Subcutaneous abdominal adipose tissue (tissue), 5 donors: ENCODE results near the gene PARD3B.

Source experiments
- H3K27ac ChIP-seq: one replicate; pipeline ENCODE4 v1.7.0; 2013; ENCODE audit warnings: low read depth, mild to moderate bottlenecking, inconsistent platforms, low read length, moderate library complexity
- H3K27me3 ChIP-seq, 5 donors: one replicate each; pipeline ENCODE4 v1.7.0; 2013; ENCODE audit warnings: low read length in 5 of 5, inconsistent platforms in 1 of 5; ENCODE audit not compliant: control insufficient read depth in 5 of 5, insufficient read depth in 4 of 5
- H3K36me3 ChIP-seq, 5 donors: one replicate each; pipeline ENCODE4 v1.7.0; 2013; ENCODE audit warnings: low read length in 5 of 5; ENCODE audit not compliant: control insufficient read depth in 5 of 5, insufficient read depth in 5 of 5
- H3K4me1 ChIP-seq, 5 donors: one replicate each; pipeline ENCODE4 v1.7.0; 2013; ENCODE audit warnings: low read length in 5 of 5, mild to moderate bottlenecking in 3 of 5, moderate library complexity in 1 of 5; ENCODE audit not compliant: control insufficient read depth in 5 of 5, insufficient read depth in 5 of 5
- H3K4me3 ChIP-seq, 5 donors: one replicate each; pipeline ENCODE4 v1.7.0; 2013; ENCODE audit warnings: low read length in 5 of 5, low read depth in 1 of 5
- H3K9ac ChIP-seq, 5 donors: one replicate each; pipeline ENCODE4 v1.7.0; 2013; ENCODE audit warnings: low read length in 5 of 5, mild to moderate bottlenecking in 4 of 5, moderate library complexity in 3 of 5
- H3K9me3 ChIP-seq, 5 donors: one replicate each; pipeline ENCODE4 v1.7.0; 2013; ENCODE audit warnings: low read length in 5 of 5; ENCODE audit not compliant: control insufficient read depth in 5 of 5
- donor health status: healthy.
- donor health status: healthy.
- donor health status: healthy.
- donor health status: healthy.
- donor health status: healthy.

PARD3B gene

DNA sequence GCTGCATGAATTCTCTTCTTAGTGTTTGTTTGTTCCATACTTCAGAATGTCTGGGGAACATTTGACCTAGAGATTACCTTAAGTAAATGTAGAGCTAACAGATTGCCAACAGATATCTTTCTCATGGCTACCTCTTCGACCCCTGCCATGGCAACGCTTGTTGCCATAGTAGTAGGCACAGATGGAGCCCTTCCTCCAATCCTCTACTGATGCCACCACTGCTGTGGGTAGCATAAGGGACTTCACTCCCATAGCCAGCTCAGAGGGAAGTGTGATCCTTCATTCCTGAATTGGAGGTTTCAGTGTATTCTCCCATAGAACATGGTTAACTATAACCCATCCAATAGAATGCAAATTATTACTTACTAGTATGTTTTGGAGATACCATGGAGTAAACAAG lies 593.5 kb downstream of the PARD3B start:
- Histone ChIP-seq H3K4me1 (peaks cover 0 to 5% (median 1%) of the 10 kb centered on the region in 5 donors), H3K9ac (no peak overlapping the region), H3K27ac (no peak overlapping the region), H3K27me3 (no peaks in the 10 kb centered on the region), H3K4me3 (no peak overlapping the region), H3K9me3 (no peaks in the 10 kb centered on the region), H3K36me3 (no peaks in the 10 kb centered on the region)

- H3K27ac ChIP-seq = no peak overlapping the region
- H3K9me3 ChIP-seq = peaks cover 0 to 4% (median 2%) of the 10 kb centered on the region in 5 donors
- no peaks in the 10 kb centered on the region for H3K27me3 ChIP-seq
- H3K4me1 ChIP-seq = peaks cover 0 to 5% (median 0%) of the 10 kb centered on the region in 5 donors
- H3K4me3 ChIP-seq = peak overlapping the region in 1 of 5 donors; percentile 7
- H3K36me3 ChIP-seq = no peaks in the 10 kb centered on the region
- H3K9ac ChIP-seq = no peak overlapping the region
Measured at GRCh38 chr2:205139822-205140463, 594.7 kb downstream of the PARD3B start.

DNA sequence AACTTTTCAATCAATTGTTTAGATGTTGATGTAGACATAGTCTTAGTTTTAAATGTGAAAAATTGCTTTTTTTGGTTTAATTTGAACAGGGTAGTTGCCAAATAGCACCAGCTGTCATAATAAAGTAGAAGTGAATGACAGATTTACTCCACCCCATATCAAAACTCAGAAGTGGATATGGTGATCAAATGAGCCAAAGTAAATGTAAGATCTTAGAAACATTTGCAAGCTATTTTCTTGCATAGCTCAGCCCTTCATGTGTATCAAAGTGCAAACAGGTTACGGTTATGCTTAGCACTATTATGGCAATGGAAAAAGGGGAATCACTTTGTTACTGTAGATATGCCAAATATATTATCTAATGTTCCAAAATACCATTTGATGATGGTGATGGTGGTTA lies 596.1 kb downstream of the PARD3B start:
- no peaks in the 10 kb centered on the region for H3K36me3 ChIP-seq
- no peak overlapping the region for H3K27ac ChIP-seq
- H3K9me3 ChIP-seq = peaks cover 0 to 4% (median 2%) of the 10 kb centered on the region in 5 donors
- peaks cover 0 to 5% (median 0%) of the 10 kb centered on the region in 5 donors for H3K4me1 ChIP-seq
- no peak overlapping the region for H3K4me3 ChIP-seq
- no peaks in the 10 kb centered on the region for H3K27me3 ChIP-seq
- H3K9ac ChIP-seq = no peak overlapping the region

GRCh38 chr2:205145888-205146287 lies 600.6 kb downstream of the PARD3B start:
- Histone ChIP-seq H3K9ac (no peak overlapping the region), H3K27ac (no peak overlapping the region), H3K9me3 (peaks cover 0 to 4% (median 2%) of the 10 kb centered on the region in 5 donors), H3K36me3 (no peaks in the 10 kb centered on the region), H3K27me3 (no peaks in the 10 kb centered on the region), H3K4me3 (no peak overlapping the region), H3K4me1 (peaks cover 0 to 3% (median 0%) of the 10 kb centered on the region in 5 donors)

DNA sequence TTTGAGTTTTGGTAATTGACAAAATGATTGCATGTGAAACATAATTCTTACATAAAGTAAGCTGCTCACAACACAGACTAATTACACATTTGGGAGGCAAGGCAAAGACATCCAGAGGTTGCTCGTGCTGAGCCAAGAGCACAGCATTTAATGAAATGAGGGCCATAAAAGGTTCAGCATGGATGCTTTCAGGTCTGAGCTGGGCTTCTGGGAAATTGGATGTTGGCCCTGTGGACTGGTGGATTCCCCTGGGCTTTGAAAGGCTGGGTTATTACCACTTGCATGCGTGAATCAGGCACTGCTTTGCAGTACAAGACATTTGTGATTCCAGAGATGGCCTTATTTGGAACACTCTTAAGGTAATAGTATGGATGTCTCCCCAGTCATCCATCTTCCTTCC lies 603.5 kb downstream of the PARD3B start:
- Histone ChIP-seq H3K9me3 (peaks cover 0 to 4% (median 2%) of the 10 kb centered on the region in 5 donors), H3K9ac (no peak overlapping the region), H3K27ac (no peak overlapping the region), H3K4me1 (peaks cover 0 to 3% (median 0%) of the 10 kb centered on the region in 5 donors), H3K27me3 (no peaks in the 10 kb centered on the region), H3K36me3 (no peaks in the 10 kb centered on the region), H3K4me3 (no peak overlapping the region)

GRCh38 chr2:205156457-205156856 lies 611.2 kb downstream of the PARD3B start:
- Histone ChIP-seq H3K27me3 (no peaks in the 10 kb centered on the region), H3K4me1 (no peaks in the 10 kb centered on the region), H3K9me3 (no peaks in the 10 kb centered on the region), H3K36me3 (peaks cover 0 to 11% (median 7%) of the 10 kb centered on the region in 5 donors), H3K27ac (no peak overlapping the region), H3K4me3 (no peak overlapping the region), H3K9ac (no peak overlapping the region)

GRCh38 chr2:205158404-205158803 lies 613.1 kb downstream of the PARD3B start:
- Histone ChIP-seq H3K9me3 (no peaks in the 10 kb centered on the region), H3K4me3 (no peak overlapping the region), H3K27me3 (no peaks in the 10 kb centered on the region), H3K36me3 (peaks cover 0 to 11% (median 7%) of the 10 kb centered on the region in 5 donors), H3K4me1 (no peaks in the 10 kb centered on the region), H3K9ac (no peak overlapping the region), H3K27ac (no peak overlapping the region)

DNA sequence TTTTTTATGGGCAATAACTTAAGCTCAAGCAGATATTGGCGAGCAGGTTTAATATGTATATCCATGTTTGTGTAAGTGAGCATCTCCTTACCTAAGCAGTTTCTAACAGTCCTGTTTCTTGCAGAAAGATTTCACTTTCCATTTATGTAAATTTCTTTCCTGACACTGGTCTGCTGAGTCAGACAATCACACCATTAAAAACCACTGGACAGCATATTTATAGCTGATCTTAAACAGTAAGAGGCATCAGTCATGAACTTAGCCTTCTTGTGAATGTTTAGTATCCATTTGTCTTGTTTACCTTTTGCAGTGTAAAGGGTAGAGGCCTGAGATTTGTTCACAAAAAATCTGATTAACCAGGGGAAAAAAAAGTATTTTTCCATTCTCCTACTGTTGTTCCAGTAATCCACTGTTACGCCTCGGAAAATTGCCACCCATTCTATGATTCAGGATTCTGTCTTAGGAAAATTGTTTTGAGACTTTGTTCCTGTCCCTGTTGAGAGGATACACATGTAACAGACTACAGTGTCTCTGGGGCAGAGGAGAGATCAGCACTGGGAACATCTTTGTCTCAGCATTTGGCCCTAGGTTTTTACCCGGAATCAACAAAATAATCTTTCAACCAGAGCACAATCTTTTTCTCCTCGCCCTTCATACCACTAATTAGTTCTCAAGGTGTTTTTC lies 616.0 kb downstream of the PARD3B start:
- Histone ChIP-seq H3K4me3 (no peak overlapping the region), H3K36me3 (peaks cover 0 to 11% (median 7%) of the 10 kb centered on the region in 5 donors), H3K9me3 (no peaks in the 10 kb centered on the region), H3K9ac (no peak overlapping the region), H3K4me1 (no peaks in the 10 kb centered on the region), H3K27ac (no peak overlapping the region), H3K27me3 (no peaks in the 10 kb centered on the region)

DNA sequence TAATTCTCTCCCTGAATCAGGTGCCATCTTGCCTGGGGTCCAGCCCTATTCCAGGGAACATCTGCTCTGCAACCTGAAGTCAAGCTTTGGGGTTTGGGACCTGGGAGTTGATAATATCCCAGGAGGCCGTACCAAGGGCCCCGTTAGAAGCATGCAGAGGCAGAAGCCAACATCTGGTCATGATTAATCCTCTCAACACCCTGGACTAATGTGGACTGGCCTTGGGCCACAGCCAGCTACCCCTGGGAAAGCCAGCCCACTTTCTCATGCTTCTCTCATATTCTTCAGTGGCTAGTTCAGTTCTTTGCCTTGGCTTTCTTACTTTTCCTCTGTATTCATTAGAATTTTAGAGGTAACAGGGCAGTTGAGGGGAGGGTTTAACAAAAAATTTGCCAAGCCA lies 621.5 kb downstream of the PARD3B start:
- Histone ChIP-seq H3K9me3 (no peaks in the 10 kb centered on the region), H3K27me3 (no peaks in the 10 kb centered on the region), H3K9ac (no peak overlapping the region), H3K4me3 (no peak overlapping the region), H3K27ac (no peak overlapping the region), H3K4me1 (no peaks in the 10 kb centered on the region), H3K36me3 (peaks cover 0 to 3% (median 0%) of the 10 kb centered on the region in 5 donors)

GRCh38 chr2:205169012-205169411 lies 623.7 kb downstream of the PARD3B start:
- Histone ChIP-seq H3K27ac (no peak overlapping the region), H3K9ac (no peak overlapping the region), H3K4me3 (no peak overlapping the region), H3K36me3 (peaks cover 0 to 7% (median 0%) of the 10 kb centered on the region in 5 donors), H3K27me3 (no peaks in the 10 kb centered on the region), H3K4me1 (no peaks in the 10 kb centered on the region), H3K9me3 (no peaks in the 10 kb centered on the region)
